ENCODE measurements around the gene ZNF544. TPM values are rescaled to one million over a fixed set of nuclear protein-coding genes. Genes with fewer than 3 reads are reported as not detected.
A peak's percentile ranks its signal among the peaks of the same experiment; 100 is the strongest.

The ZNF544 gene
- polyA plus RNA-seq, 2 of the 4 experiments (the other 2 are of a cell fraction): 23.7 to 33.1 TPM

DNA sequence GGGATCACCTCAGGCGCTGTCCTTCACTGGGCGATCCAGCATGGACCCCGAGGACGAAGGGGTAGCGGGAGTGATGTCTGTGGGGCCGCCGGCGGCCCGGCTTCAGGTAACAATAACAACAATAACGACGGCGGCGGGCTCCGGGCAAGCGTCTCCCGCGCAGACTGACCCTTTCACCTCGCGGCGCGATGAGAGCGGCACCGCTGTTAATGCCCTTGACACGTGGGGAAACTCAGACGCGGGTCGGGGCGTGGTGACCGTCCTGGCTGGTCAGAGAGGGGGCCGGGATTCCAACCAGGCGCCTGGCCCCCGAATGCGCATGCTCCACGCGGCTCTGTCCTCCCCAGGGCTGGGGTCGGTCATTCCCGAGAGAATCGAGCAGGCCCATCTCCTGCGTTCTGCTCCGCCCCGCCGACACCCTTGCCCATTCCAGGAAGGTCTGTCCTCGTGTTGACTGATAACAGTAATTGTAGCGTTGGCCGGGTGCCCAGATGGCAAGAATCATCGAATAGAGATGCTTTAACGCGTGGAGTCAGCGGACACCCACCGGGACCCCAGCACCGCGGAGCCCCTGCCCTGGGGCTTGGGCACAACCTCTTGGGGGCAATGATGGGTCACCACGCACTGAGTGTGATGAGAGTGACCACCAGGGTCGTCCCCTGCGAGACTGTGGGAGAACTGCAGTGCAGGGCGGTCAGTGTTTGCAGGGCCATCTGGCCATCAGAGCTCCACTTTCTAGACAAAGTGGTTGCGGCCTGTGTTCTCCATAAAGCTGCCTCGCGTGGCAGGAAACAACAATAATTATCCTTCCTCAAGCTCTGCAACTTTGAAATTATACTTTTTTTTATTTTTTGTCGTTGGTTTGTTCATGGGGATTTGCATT lies 50.6 kb downstream of the ZNF544 start (continued):
- TF ChIP-seq BCL3 (IDR thresholded peaks at IDR 0.05) (no peak), FOXS1 (CRISPR knock-in tag; IDR thresholded peaks at IDR 0.05) (no peak), HOXB13 (CRISPR knock-in tag; IDR thresholded peaks at IDR 0.05; ENCODE audit: low read depth) (no peak), PHF8 (IDR thresholded peaks at IDR 0.05; ENCODE audit: borderline replicate concordance, low read depth) (peak; percentile 79; the same call in 1 of the 2 replicates), EHMT2 (IDR thresholded peaks at IDR 0.05; ENCODE audit: low read depth) (no peak), CHD4 (IDR thresholded peaks at IDR 0.05; ENCODE audit: borderline replicate concordance) (no peak), MAZ (IDR thresholded peaks at IDR 0.05; ENCODE audit: borderline replicate concordance, low read depth, low read length) (no peak), TP53 (CRISPR knock-in tag; IDR thresholded peaks at IDR 0.05) (peak; percentile 59; the same call in 1 of the 2 replicates), POLR2A (IDR thresholded peaks at IDR 0.05; ENCODE audit: low read length) (peak; percentile 34; the same call in 1 of the 2 replicates), ZC3H11A (IDR thresholded peaks at IDR 0.05) (no peak), CBX8 (IDR thresholded peaks at IDR 0.05) (no peak), NPAS2 (CRISPR knock-in tag; IDR thresholded peaks at IDR 0.05; ENCODE audit: borderline replicate concordance) (no peak), MYC (IDR thresholded peaks at IDR 0.05; ENCODE audit: borderline replicate concordance, low read length) (no peak), BHLHE40 (IDR thresholded peaks at IDR 0.05; ENCODE audit: low read depth, low read length) (no peak), HOXA7 (CRISPR knock-in tag; IDR thresholded peaks at IDR 0.05) (no peak), ESRRA (IDR thresholded peaks at IDR 0.05; ENCODE audit: borderline replicate concordance, low read length) (no peak), GATA3 (IDR thresholded peaks at IDR 0.05; ENCODE audit: borderline replicate concordance) (no peak; the same call in 1 of the 2 replicates), ZNF302 (CRISPR knock-in tag; IDR thresholded peaks at IDR 0.05) (no peak), ELK1 (IDR thresholded peaks at IDR 0.05; ENCODE audit: low read depth, low read length) (no peak), HEYL (CRISPR knock-in tag; IDR thresholded peaks at IDR 0.05) (no peak), RARB (CRISPR knock-in tag; IDR thresholded peaks at IDR 0.05) (no peak), ATOH8 (CRISPR knock-in tag; IDR thresholded peaks at IDR 0.05; ENCODE audit: low read depth) (no peak), USF2 (IDR thresholded peaks at IDR 0.05) (no peak; the same call in 1 of the 2 replicates), JUNB (IDR thresholded peaks at IDR 0.05) (no peak), HOXB5 (CRISPR knock-in tag; IDR thresholded peaks at IDR 0.05) (0 out of 2 replicates have a peak, but pooled peaks have one; percentile 18), EHF (CRISPR knock-in tag; IDR thresholded peaks at IDR 0.05) (no peak), MAFK (IDR thresholded peaks at IDR 0.05; ENCODE audit: partially characterized antibody) (no peak), ZFP36 (IDR thresholded peaks at IDR 0.05; ENCODE audit: borderline replicate concordance, partially characterized antibody) (no peak), CEBPB (IDR thresholded peaks at IDR 0.05) (no peak), CBX2 (IDR thresholded peaks at IDR 0.05; ENCODE audit: borderline replicate concordance, low read depth) (no peak), EP300 (IDR thresholded peaks at IDR 0.05) (no peak), PBX3 (IDR thresholded peaks at IDR 0.05) (no peak), RFX5 (IDR thresholded peaks at IDR 0.05) (no peak), NR3C1 (IDR thresholded peaks at IDR 0.05) (no peak), TFCP2L1 (CRISPR knock-in tag; IDR thresholded peaks at IDR 0.05) (0 out of 2 replicates have a peak, but pooled peaks have one; percentile 16)
- TF ChIP-seq, protein P1, sequence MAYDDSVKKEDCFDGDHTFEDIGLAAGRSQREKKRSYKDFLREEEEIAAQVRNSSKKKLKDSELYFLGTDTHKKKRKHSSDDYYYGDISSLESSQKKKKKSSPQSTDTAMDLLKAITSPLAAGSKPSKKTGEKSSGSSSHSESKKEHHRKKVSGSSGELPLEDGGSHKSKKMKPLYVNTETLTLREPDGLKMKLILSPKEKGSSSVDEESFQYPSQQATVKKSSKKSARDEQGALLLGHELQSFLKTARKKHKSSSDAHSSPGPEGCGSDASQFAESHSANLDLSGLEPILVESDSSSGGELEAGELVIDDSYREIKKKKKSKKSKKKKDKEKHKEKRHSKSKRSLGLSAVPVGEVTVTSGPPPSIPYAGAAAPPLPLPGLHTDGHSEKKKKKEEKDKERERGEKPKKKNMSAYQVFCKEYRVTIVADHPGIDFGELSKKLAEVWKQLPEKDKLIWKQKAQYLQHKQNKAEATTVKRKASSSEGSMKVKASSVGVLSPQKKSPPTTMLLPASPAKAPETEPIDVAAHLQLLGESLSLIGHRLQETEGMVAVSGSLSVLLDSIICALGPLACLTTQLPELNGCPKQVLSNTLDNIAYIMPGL (CRISPR knock-in tag; IDR thresholded peaks at IDR 0.05; ENCODE audit: borderline replicate concordance): 0 out of 2 replicates have a peak, but pooled peaks have one; percentile 50
- TF ChIP-seq, protein P2, sequence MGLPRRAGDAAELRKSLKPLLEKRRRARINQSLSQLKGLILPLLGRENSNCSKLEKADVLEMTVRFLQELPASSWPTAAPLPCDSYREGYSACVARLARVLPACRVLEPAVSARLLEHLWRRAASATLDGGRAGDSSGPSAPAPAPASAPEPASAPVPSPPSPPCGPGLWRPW (IDR thresholded peaks at IDR 0.05): no peak

Data from A549 (cell line).